Activated CD4-positive, alpha-beta T cell treated with anti-CD3 and anti-CD28 coated beads for 36 hours (primary cell): ENCODE measurements around the gene ABCC4. TPM values are rescaled to one million over a fixed set of nuclear protein-coding genes. Genes with fewer than 3 reads are reported as not detected.

Experiments used
- ATAC-seq: fragments of 200-7000 bp; cut with Tn5 transposase; one replicate; pipeline ENCODE4 v1.10.0; 2021; ENCODE audit warnings: mild to moderate bottlenecking, moderate library complexity
- CTCF ChIA-PET: fragments of 350-600 bp; sonication (Branson Sonifier 250); formaldehyde crosslinking; loops from one replicate; lab custom pipeline; 2021; ENCODE audit warnings: antibody characterized with exemption; lab: Charles Lee
- POLR2A ChIA-PET: fragments of 350-600 bp; sonication (Branson Sonifier 250); formaldehyde crosslinking; loops from one replicate; lab custom pipeline; 2021; ENCODE audit warnings: antibody characterized with exemption, inconsistent platforms; lab: Charles Lee
- DNase-seq: peaks from one replicate; pipeline ENCODE4 v3.0.0-alpha.2; 2020
- H3K27ac Mint-ChIP-seq: one replicate; pipeline ENCODE4 v1.8.0; 2021; ENCODE audit warnings: mixed read lengths
- H3K27me3 Mint-ChIP-seq: one replicate; pipeline ENCODE4 v1.8.0; 2021; ENCODE audit warnings: mixed read lengths
- H3K36me3 Mint-ChIP-seq: one replicate; pipeline ENCODE4 v1.8.0; 2021; ENCODE audit warnings: low read depth, mixed read lengths
- H3K4me1 Mint-ChIP-seq: one replicate; pipeline ENCODE4 v1.8.0; 2021; ENCODE audit warnings: mixed read lengths
- H3K4me3 Mint-ChIP-seq: one replicate; pipeline ENCODE4 v1.8.0; 2021; ENCODE audit warnings: mild to moderate bottlenecking, moderate library complexity, mixed read lengths
- H3K9me3 Mint-ChIP-seq: one replicate; pipeline ENCODE4 v1.8.0; 2021; ENCODE audit warnings: low read depth, mixed read lengths
- intact Hi-C, 2 experiments: fragments of 100-400 bp; cut with DNase I in 1 of 2; cut with micrococcal nuclease in 1 of 2; formaldehyde crosslinking; loops; one replicate each; pipeline versions ENCODE4 v1.14.2 to v1.15.1; 2022 to 2024; cut with DNase I, micrococcal nuclease
- total RNA-seq, 2 experiments: library from RNA; stranded (reverse); gene quantifications; one replicate each; pipeline ENCODE4 v1.2.3, GENCODE V29; 2021

The ABCC4 gene
- total RNA-seq, 2 experiments from 2014 or later, result 9.0 to 9.5 TPM

DNA sequence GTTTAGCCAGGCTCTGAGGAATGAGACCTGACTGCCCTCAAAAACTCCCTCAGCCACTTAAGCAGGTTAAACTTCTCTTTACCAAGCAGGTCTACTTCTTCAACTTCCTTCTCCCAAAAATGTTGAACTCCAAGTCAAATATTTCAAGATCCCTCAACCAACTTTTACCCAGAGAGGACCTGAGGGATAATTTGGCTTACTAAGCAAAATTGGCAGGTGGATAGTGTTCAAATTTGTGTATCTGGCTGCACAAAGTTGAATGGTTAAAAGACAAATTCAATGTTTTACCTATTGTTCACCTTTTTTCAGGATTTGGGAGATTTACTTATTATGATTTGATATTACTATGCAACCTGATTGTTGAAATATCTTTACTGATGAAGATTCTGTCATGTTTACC, 296.0 kb downstream of the ABCC4 start:
- peaks cover 24% of the 10 kb centered on the region for H3K27me3 Mint-ChIP-seq
- H3K4me1 Mint-ChIP-seq, result no peaks in the 10 kb centered on the region
- DNase-seq (no peak), ATAC-seq (no peak)
- no peaks in the 10 kb centered on the region for H3K36me3 Mint-ChIP-seq
- intact Hi-C loops, result no loop called here
- no peak overlapping the region for H3K27ac Mint-ChIP-seq
- H3K4me3 Mint-ChIP-seq, result no peak overlapping the region
- H3K9me3 Mint-ChIP-seq, result no peaks in the 10 kb centered on the region
- CTCF ChIA-PET, result no interaction called here
- POLR2A ChIA-PET, result no interaction called here

GRCh38 chr13:95003019-95003813, 298.0 kb downstream of the ABCC4 start:
- intact Hi-C loops, result no loop called here
- Mint-ChIP-seq H3K9me3 (no peaks in the 10 kb centered on the region), H3K36me3 (no peaks in the 10 kb centered on the region), H3K4me3 (no peak overlapping the region), H3K27ac (no peak overlapping the region), H3K4me1 (no peaks in the 10 kb centered on the region), H3K27me3 (peaks cover 25% of the 10 kb centered on the region)
- CTCF ChIA-PET, result interaction anchor here (0.8 kb wide), 1 partner anchor 59 kb away, joined by 3 read pairs; no protein-coding TSS in a partner anchor
- POLR2A ChIA-PET, result no interaction called here
- ATAC-seq (no peak), DNase-seq (no peak)

DNA sequence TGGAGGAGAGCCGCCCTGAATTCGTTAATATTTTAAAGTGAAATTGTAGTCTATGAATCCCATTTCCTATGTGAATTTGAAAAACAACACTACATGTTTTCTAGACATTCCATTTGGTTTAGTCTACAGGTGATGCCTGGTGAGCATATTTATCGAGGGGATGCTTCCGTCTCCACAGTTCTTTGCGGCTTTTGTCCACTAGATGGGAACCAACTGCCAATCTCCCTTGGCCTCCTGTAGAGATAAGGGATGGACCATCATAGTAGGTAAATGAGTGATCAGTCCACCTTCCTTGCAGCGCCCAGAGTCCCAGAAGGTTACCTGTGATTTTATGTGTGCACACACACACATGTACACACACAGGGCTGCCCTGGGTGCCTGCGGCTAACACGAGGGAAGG, 299.1 kb downstream of the ABCC4 start:
- Mint-ChIP-seq H3K9me3 (no peaks in the 10 kb centered on the region), H3K27me3 (peaks cover 25% of the 10 kb centered on the region), H3K4me1 (no peaks in the 10 kb centered on the region), H3K27ac (no peak overlapping the region), H3K36me3 (no peaks in the 10 kb centered on the region), H3K4me3 (no peak overlapping the region)
- ChIA-PET CTCF (no interaction called here), POLR2A (no interaction called here)
- intact Hi-C loops, result no loop called here
- no peak for DNase-seq
- ATAC-seq, result no peak

- Mint-ChIP-seq H3K9me3 (no peaks in the 10 kb centered on the region), H3K4me1 (no peaks in the 10 kb centered on the region), H3K4me3 (no peak overlapping the region), H3K36me3 (no peaks in the 10 kb centered on the region), H3K27ac (no peak overlapping the region), H3K27me3 (peaks cover 25% of the 10 kb centered on the region)
- ChIA-PET CTCF (interaction anchor here (0.5 kb wide), 1 partner anchor 62 kb away, joined by 3 read pairs; no protein-coding TSS in a partner anchor), POLR2A (no interaction called here)
- intact Hi-C loops, result no loop called here
- ATAC-seq, result no peak
- DNase-seq, result no peak
Observed at GRCh38 chr13:94999871-95000270, 301.4 kb downstream of the ABCC4 start.

- no peaks in the 10 kb centered on the region for H3K4me1 Mint-ChIP-seq
- H3K4me3 Mint-ChIP-seq, result no peak overlapping the region
- H3K27ac Mint-ChIP-seq, result no peak overlapping the region
- ChIA-PET POLR2A (no interaction called here), CTCF (no interaction called here)
- H3K9me3 Mint-ChIP-seq, result no peaks in the 10 kb centered on the region
- H3K27me3 Mint-ChIP-seq, result peaks cover 12% of the 10 kb centered on the region
- no peaks in the 10 kb centered on the region for H3K36me3 Mint-ChIP-seq
- DNase-seq, result no peak
- intact Hi-C loops, result no loop called here
- ATAC-seq, result no peak
Observed at GRCh38 chr13:94997126-94997525, 304.1 kb downstream of the ABCC4 start.

DNA sequence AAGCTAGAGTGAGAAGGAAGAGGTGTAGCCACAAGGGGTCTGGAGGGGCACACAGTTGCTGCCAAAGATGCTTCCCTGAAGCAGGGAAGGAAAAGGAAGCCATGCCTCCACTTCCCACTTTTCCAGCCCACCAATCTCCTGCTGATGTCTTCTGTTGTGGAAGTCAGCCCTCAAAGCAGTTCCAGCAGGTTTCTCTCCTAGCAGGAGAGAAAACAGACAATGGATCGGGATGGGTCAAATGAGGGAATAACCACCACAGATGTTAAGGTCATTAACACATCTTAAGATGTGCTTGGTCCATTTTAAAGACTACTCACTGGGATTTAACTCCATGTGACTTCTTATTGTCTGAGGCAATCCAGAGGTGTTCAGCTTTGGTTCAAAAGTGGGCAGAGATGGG, 304.8 kb downstream of the ABCC4 start:
- H3K27ac Mint-ChIP-seq, result no peak overlapping the region
- DNase-seq (no peak), ATAC-seq (no peak)
- intact Hi-C loops, result no loop called here
- H3K4me1 Mint-ChIP-seq, result no peaks in the 10 kb centered on the region
- H3K27me3 Mint-ChIP-seq, result peaks cover 5% of the 10 kb centered on the region
- POLR2A ChIA-PET, result no interaction called here
- CTCF ChIA-PET, result no interaction called here
- no peaks in the 10 kb centered on the region for H3K36me3 Mint-ChIP-seq
- H3K4me3 Mint-ChIP-seq, result no peak overlapping the region
- no peaks in the 10 kb centered on the region for H3K9me3 Mint-ChIP-seq

- peaks cover 4% of the 10 kb centered on the region for H3K27me3 Mint-ChIP-seq
- H3K9me3 Mint-ChIP-seq, result no peaks in the 10 kb centered on the region
- no peak for DNase-seq
- CTCF ChIA-PET, result no interaction called here
- H3K27ac Mint-ChIP-seq, result no peak overlapping the region
- no peaks in the 10 kb centered on the region for H3K36me3 Mint-ChIP-seq
- no peak overlapping the region for H3K4me3 Mint-ChIP-seq
- ATAC-seq, result no peak
- H3K4me1 Mint-ChIP-seq, result no peaks in the 10 kb centered on the region
- intact Hi-C loops, result no loop called here
- POLR2A ChIA-PET, result no interaction called here
Observed at GRCh38 chr13:94994506-94994905, 306.7 kb downstream of the ABCC4 start.

DNA sequence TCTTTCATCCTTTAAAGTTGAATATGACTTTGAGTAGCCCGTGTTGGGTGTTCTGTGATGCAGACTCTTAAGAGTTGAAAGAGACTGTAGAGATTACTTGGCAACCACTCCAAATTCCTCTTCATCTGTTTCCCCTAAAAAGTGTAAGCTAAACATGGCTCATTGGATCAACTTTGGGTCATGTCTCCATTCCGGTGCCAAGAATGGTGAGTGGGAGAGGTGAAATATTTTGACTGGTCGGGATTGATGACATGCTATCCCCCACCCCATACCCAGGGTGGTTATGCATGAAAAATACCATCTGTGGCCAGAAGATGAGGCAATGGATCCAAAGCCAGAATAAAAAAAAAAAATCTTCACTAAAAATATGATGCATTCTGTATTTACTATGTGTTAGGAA, 307.6 kb downstream of the ABCC4 start:
- no peak overlapping the region for H3K4me3 Mint-ChIP-seq
- POLR2A ChIA-PET, result no interaction called here
- H3K9me3 Mint-ChIP-seq, result no peaks in the 10 kb centered on the region
- H3K27ac Mint-ChIP-seq, result no peak overlapping the region
- no peaks in the 10 kb centered on the region for H3K4me1 Mint-ChIP-seq
- DNase-seq (no peak), ATAC-seq (no peak)
- no peaks in the 10 kb centered on the region for H3K36me3 Mint-ChIP-seq
- peaks cover 4% of the 10 kb centered on the region for H3K27me3 Mint-ChIP-seq
- intact Hi-C loops, result no loop called here
- CTCF ChIA-PET, result no interaction called here

DNA sequence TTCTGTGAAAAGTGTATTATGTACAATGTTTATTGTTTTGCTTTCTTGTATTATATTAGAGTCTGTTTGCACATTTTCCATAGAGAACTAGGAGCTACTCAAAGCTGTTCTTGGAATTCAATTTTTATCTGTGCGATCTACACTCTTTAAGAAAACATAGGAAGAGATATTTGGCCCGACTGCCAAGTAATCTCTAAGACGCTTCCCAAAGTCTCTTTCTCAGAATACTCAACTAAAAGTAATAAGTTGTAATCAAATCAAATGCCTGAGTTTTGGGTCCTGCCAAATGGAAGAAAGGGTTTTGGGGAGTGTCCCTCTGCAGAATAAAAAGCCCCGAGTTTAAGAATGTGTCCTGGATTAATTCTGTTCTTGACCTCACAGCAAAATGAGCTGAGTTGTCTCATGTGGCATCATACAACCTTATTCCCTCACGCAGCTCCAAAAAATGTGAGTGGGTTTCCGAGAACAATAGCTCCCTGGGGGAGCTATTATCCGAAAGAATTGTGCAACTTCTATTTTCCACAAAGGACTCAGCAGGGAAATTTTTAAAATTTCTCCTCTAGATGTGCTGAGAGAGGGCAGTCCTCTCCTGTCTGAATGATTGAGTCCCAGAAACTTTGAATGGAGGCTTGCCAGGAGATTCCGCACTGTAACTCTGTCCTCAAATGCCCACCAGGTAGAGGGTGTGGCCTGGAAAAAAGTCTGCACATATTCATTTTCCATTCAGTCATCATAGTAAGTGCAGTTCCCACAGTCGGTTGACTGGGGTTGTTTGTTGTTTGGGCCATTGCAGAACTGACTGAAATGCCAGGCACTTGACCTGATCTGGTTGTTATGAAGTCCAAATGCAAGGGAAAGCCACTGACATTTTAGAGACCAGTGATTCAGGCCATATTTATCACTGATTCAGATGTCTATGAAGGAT, 309.0 kb downstream of the ABCC4 start:
- Mint-ChIP-seq H3K27ac (no peak overlapping the region), H3K9me3 (no peaks in the 10 kb centered on the region), H3K4me3 (no peak overlapping the region), H3K36me3 (no peaks in the 10 kb centered on the region), H3K27me3 (peaks cover 6% of the 10 kb centered on the region), H3K4me1 (no peaks in the 10 kb centered on the region)
- DNase-seq (no peak), ATAC-seq (no peak)
- POLR2A ChIA-PET, result no interaction called here
- intact Hi-C loops, result no loop called here
- CTCF ChIA-PET, result no interaction called here

- DNase-seq (no peak), ATAC-seq (peak; percentile 36)
- ChIA-PET CTCF (interaction anchor here (1.5 kb wide), 1 partner anchor 15 kb away, joined by 4 read pairs; no protein-coding TSS in a partner anchor), POLR2A (no interaction called here)
- intact Hi-C loops, result no loop called here
- no peaks in the 10 kb centered on the region for H3K36me3 Mint-ChIP-seq
- no peaks in the 10 kb centered on the region for H3K4me1 Mint-ChIP-seq
- H3K27me3 Mint-ChIP-seq, result peaks cover 6% of the 10 kb centered on the region
- no peak overlapping the region for H3K4me3 Mint-ChIP-seq
- H3K27ac Mint-ChIP-seq, result no peak overlapping the region
- H3K9me3 Mint-ChIP-seq, result no peaks in the 10 kb centered on the region
Observed at GRCh38 chr13:94988654-94989053, 312.6 kb downstream of the ABCC4 start.

- no peaks in the 10 kb centered on the region for H3K9me3 Mint-ChIP-seq
Observed at GRCh38 chr13:94987869-94988268, 313.4 kb downstream of the ABCC4 start.

More at GRCh38 chr13:94987869-94988268, 313.4 kb downstream of the ABCC4 start:
- Mint-ChIP-seq H3K27ac (no peak overlapping the region), H3K4me1 (no peaks in the 10 kb centered on the region), H3K4me3 (no peak overlapping the region), H3K27me3 (peaks cover 6% of the 10 kb centered on the region), H3K36me3 (no peaks in the 10 kb centered on the region)
- ATAC-seq, result no peak
- no peak for DNase-seq
- intact Hi-C loops, result no loop called here
- POLR2A ChIA-PET, result no interaction called here
- CTCF ChIA-PET, result interaction anchor here (1.5 kb wide), 1 partner anchor 14 kb away, joined by 4 read pairs; no protein-coding TSS in a partner anchor
